HG02884 (cell line): ENCODE data around the gene TXNRD2.

ENCODE experiments used
- ATAC-seq: cut with Tn5 transposase; IDR thresholded peaks from one replicate; pipeline ENCODE4 v1.9.1; 2021; ENCODE audit warnings: mild to moderate bottlenecking, moderate library complexity; ENCODE audit not compliant: unreplicated experiment

The TXNRD2 gene

DNA sequence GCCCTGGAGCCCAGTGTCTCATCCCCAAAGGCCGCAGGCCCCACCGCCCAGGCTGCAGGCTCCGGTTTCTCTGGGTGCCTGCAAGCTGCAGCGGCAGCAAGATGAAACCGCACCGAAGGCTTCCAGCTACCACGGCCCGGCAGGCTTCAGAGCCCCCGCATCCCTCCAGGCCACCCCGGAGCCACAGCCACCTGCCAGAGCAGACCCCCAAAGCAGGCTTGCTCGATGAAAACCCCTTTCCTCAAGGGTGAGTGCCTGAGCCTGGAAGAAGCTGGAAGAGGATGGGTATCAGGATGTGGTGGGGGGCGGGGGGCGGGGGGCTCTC is 62.4 kb downstream of the TXNRD2 start:
- no peak for ATAC-seq

DNA sequence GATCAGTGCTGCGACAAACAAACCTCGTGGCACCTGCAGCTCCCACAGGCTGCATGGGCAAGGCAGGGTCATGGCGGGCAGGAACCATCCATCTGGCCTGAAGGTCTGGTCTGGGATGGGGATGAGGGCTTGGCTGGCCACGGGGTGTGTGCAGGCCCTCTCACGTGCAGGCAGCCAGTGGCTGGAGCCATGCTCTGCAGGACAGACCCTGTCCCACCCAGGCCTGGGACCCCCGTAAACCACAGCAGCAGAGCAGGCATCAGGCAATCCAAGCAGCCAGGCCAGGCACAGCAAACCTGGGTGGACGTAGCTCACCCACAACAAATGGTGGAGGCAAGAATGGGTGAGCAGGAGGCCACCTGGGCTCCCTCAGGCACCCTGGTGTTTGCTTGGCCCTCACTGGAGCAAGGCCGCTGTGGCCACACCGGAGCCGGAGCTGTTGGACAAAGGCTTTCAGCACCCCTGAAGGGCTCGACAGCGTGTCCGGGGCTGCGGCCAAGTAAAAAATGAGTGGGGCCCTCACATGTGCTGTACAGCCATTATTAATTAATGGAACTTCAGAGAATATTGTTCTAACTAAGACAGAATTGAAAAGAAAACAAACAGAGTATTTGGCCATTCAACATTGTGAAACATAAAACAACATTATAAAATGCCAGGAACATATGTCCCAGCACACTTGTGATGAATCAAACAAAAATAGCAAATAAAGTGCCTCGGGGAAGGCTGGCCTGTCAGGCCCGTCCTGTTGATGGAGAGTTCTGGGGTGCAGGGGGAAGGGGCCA is 63.0 kb downstream of the TXNRD2 start:
- ATAC-seq: no peak

DNA sequence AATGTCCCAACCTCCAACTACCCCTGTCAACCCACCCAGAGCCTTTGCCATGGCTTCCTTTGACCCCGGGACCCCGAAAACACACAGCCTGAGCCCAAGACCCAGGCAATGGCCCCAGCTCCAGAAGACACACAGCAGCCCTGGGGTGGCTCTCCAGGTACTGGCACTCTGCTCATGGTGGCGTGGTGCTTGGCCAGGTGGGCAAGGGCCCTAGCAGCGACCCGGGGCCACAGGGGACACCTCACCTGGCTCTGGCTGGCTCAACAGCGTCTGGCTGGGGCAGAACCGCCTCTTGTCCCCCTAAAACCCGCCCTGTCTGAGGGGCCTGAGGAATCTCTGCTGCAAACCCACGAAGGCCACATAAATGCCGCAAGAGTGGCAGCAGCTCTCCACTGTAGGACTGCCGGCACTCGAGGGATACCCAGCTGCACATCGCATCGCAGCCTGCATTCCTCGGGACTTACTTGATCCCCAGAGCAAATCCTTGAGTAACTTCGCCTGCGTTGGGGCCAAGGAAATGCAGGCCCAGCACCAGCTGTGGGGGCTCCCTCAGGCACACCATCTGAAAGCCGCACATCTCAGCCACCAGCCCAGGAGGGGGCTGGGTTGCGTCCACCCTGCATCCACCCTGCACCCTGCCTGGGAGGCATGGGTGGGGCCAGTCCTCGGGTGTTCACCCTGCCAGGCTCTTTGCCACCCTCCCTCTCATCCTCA is 63.8 kb downstream of the TXNRD2 start:
- no peak for ATAC-seq

DNA sequence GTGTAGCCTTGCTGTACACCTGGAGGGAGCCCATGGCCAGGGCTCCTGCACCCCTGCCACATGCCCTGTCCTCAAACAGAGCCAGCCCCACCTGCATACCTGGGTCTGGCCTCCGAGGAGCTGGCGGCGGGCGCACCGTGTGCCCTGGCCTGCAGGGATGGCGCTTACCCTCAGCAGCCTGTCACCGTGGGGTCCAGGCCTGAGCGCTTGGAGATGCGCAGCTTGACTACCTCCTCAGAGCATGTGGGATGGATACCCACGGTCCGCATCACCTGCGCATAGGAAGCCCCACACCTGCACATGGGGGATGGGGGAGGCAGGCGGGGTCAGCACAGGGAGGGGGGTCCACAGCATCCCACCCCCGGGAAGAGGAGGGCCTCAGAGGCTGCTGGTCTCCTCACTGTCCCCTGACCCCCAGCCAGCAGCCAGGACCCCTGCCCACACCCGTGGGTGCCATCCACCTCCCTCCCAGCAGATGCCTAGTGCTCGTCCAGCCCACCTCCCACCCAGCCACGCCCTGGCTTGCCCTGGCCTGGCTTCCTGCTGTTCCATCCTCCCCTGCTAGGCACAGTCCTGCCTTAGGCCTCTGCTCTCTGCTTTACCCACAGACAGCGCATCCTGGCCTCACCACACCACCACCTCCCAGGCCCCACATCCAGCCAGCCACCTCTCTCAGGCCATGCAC is 64.5 kb downstream of the TXNRD2 start:
- no peak for ATAC-seq

DNA sequence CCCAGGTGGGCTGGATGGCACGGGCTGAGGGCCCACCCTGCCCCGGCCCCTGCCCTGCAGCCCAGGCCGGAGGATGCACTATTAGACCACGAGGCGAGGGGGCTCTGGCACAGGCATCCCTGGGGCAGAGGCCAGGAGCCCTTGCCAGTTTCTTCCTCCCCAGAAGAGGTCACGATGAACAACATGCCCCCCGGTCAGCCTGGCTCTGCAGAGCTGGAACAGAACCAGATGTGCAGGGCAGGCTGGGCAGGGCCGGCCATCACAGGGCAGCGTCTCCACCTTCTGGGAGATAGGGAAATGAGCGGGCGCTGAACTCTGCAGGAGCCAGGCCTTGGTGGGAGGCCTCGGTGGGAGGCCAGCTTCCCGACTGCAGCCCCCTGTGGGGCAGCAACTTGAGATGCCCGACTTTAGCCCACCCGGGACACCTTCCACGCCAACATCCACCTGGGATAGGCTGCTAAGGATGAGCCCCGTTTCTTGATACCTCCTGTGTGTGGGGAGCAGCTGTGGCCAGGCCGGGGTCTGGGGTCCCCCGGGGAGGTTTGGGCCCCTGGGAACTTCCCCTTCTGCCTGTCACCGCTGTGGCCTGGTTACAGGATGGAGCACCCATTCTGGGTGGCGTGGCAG is 65.2 kb downstream of the TXNRD2 start:
- ATAC-seq: no peak

DNA sequence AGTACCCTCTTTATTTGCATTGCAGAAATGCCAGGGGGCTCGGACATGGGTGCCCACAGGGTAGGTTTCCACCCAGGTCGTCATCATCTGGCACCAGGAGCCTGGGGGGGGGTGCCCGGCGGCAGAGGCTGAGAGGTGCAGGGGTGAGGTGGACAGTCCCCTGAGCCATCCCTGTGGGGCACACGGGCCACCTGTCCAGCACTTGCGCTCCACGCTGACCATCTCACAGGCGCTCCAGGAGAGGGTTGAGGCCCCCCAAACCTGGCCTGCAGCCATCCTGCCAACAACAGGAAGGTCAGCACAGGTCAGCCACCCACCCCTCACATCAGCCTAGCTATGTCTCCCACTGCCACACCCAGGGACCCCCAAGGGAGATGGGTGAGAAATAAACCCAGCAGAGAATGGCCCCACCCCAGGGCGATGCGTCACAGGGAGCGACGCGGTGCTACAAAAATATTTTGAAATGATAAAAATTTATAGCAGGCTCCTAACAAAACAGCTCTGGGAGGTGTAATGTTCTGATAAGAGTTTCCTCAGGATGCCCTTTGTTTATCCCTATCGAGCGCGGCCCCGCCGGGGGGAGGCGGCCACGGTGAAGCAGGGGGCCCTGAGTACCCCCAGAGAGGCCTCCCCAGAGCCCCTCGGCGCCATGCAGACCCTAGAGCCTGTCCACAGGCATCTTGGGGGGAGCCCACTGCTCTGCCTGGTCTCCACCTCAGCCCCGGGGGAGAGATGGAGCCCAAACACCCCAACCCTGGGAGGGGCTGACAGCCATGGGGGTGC is 65.9 kb downstream of the TXNRD2 start:
- no peak for ATAC-seq

DNA sequence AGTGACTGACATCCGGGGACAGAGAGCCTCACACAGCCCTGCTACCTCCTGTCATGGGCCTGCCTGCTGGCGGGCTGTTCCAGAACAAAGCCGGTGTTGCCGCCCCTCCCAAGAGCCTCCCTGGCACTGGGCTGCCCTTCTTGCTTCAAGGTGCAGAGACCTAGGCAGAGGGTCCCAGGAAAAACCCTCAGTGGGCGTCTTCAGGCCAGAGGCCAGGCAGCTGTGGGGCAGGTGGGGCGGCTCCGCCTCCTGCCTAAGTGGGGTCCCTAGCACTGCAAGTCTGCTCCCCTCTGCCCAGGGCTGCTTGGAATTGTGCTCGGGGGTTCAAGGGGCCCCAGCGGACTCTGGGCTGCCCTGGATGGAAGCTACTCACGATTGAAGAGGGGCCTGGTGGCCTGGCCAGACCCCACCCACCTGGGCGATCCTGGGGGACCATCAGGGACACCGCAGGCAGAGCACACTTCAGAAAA is 66.5 kb downstream of the TXNRD2 start:
- no peak for ATAC-seq

DNA sequence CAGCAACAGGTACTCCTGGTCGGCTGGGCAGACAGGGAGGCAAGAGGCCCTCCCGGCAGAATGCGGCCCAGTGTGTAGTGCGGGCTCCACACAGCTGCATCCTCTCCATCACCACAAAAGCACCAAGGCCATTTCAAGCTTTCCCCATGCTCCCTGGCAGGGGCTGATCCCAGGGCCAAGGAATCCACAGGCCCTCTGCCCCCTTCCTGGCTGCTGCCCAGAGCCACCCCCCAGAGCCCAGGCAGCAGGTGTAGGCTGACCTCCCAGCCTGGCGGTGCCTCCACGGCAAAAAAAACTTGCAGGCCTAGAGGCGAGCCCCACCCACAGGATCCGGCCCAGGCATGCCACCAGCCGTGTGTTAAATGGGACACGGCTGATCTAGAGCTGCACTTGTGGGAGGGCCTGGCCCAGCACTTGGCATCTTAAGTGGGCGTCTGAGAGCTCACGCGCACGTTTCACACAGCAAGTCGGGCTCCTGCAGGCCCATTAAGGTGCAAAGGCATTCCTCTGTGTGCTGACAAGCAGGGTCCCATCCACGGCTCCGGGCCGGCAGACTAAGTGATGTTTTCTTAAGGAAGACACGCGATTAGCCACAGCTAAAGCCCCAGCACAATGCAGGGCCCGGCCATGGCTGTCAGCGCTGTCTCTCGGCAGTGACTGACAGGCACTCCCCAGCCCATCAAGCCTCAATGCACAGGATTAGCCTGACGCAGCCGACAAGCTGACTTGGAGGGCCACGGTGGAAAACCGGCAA is 67.1 kb downstream of the TXNRD2 start:
- no peak for ATAC-seq

DNA sequence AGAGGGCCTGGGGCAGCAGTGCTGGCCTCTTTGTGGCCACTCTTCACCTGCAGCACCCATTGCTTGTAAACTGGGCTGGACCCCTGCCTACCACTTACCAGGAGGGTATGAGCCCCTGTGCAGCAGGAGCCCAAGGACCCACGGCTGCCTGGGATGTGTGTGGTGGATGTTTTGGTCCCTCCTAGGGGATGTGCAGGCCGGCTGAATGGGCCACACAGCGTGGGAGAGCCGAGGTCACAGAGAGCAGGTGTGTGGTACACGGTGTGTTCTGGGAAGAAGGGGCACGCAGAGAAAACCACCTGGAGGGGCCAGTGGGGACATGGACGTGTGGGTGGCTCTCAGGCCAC is 67.7 kb downstream of the TXNRD2 start:
- ATAC-seq: no peak

DNA sequence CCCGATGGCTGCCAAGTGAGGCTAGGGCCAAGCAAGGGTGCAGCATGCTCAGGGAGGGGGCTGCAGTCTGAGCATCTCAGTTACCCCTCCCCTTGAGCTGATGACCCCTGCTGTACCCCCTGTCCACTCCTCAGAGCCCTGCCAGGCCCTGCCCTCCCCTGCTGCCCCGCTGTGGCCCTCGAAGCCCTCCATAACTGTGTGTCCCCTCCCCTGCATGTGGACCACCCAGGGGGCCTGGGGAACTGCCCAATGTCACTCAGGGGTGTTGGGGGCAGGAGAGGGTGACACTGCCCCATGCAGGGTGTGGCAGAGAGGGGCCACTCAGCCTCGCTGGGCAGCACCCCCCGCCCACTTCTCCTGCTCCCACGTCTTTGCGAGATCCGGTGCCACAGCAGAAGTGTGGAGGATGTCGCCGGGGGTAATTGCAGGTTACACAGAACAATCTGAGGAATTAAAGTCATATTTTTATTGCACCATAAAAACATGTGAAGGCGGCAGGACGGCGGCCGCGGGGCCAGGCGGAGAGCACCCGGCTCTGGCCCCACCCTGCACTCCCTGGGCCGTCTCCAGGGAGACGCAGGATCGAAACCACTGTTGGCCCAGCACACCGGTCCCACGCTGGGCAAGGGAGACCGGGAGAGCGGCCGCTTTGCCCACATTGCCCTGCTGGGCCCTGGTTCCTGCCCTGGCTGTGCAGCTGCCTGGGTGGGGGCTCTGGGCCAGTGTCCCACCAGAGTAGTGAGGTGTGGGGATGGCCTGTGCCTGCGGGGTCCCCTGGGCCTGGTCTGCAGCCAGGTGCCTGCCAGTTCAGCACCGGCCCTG is 68.3 kb downstream of the TXNRD2 start:
- ATAC-seq: no peak

DNA sequence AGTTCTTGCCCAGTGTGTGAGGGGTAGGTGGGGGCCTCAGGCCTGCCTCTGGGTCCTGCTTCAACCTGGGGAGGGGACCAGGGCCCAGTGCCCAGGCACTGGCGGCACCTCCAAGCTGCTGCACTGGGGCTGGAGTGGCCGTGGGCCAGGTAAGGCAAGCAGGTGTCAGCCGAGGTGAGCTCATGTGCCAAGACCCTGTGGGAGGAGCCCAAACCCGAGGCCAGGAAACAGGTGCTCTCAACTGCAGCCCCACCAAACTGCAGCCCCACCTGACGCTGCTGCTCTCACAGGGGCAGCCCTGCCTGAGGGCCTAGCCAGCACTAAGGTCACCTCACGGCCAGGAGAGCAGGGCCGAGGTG is 68.9 kb downstream of the TXNRD2 start:
- no peak for ATAC-seq

DNA sequence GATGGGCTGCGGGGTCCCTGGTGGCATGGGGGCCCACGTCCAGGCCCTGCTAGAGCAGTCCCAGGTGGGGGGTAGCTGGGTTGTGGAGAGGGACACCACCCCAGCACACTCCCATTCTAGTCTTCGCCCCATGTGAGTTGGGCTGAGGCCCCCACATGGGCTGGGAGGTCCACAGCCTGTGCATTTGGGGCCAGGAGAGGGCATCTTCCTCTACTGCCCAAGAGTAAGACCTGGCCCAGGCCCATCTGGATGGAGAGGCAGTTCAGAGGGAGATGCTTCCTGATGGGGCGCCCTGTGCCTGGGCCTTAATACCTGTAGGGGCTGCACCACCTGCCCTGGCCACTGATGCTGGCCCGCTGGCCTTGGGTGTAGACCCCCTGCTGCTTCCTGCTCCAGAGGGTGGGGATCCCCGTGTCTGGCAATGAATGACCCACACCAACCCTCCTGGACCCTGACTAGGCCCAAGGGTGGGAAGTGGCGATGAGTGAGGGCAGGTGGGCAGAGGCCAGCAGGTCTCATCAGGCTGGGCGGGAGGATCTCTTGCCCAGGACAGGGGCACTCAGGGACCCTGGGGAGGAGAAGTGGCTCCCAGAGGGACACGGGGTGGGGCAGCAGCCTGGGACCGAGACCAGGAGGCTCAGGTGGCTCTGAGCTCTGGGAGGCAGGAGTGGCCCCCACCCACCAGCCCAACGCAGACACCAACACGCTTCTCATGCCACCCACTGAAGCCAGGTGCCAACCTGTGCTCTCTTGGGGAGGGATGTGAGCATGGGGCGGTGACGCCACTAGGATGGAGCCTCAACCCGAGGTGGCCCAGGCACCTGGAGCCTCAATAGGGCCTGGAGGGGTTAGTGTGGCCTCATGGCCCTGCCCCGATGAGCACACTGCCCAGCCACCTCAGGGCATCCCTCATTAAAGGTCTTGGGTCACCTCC is 69.5 kb downstream of the TXNRD2 start:
- no peak for ATAC-seq

DNA sequence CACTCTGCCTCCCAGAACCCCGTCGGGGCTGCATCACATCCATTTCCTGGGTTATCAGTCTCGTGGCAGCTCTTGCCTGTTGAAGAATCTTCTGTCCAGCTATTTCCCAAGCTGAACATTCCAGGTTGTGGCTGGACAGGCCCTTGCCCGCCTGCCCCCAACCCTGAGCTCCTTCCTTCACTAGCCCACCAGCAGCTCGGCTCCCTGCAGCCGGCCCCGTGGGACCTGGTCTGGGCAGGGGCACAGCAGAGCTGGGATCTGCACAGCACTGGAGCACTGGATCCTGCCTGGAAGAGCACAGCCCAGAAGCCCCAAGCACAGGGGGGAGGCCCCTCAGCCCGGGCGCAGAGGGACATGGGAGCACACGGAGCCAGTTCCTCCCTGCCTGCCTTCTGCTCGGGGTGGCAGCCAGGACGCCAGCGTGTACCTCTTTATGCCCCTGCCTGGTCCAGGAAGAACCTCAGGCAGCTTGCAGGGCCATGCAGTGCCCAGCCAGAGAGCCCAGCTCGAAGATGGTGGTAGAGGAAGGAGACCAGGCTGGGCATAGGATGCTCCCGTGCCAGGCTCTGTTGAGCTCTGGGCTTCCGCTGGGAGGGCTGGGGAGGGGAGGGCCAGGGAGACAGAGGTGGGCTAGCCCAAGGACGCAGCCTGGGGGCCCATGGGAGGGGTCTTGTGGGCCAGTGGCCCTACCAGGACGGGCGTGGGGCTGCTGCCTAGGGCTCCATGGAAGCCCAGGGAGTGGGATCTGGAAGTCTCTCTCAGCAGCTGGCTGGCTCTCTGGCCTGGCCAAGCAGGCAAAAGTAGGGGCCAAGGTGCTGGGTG is 70.4 kb downstream of the TXNRD2 start:
- ATAC-seq: no peak

DNA sequence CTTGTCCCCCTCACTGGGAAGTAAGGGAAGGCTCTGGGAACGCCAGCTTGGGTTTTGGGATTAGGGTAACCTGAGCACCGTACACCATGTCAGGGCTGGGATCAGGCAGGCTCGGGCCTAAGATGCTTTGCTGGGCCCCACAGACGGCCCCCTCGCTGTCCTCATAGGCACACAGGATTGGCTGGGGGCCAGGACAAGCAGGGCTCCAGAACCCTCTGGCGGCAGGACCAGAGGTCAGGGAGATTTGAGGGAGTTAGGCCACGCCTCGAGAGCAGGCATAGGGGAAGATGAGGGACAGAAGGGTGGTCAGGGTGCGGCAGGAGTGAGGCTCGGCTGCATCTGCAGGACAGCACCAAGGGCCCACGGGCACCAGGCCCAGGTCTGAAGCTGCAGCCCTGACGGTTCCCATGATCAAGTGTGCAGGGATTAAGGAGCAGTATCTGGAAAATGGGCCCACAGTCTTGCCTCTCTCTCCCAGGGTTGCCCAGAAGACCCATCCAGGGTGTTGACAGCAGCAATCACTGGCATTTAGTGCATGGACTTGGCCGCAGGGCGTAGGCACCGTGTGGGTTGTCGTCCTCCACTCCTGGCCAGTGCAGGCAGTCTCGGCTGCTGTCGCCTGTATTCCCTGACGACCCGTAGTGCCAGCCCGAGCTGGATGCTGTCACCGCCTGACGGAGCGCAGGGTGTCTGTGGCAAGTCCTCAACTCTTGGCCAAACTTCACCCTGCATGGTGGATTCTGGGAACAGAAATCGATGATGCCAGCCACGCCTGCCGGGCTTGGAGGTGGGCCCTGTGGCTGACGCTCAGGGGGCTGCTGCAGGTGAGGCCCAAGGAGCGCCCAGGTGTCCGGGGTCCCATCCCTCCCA is 71.2 kb downstream of the TXNRD2 start:
- ATAC-seq: no peak

DNA sequence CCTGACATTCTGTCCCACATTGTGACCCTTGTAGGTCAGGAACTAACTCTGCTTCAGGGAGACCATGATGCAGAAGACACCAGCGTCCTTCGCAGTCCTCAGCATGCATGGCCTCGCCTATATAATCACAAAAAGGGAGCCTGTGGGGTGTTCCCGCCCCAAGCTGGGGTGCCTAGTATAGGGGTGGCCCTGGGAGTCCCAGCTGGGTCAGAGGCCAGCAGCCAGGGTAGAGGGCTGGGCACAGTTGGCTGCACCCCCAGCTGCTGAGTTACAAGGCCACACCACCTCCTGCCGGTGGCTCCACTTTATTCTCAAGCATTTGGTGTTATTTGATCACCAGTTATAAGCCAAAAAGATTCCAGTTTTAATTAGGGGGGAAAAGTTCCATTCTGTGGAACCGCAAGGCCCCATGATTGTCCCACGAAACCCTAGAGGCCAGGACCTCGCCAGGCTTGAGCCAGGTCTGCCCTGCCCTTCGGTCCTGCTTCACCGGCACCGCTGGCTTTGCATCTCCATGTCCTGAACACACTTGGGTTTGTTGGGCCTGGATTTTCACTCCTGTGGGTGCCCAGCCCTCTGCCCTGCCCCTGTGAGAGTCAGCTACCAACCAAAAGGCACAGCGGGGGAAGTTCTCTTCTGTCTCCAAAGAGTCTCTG is 72.0 kb downstream of the TXNRD2 start:
- ATAC-seq: no peak
